ENCODE measurements around the gene PRKCZ.

PRKCZ gene

GRCh38 chr1:2232916-2233438, 182.8 kb downstream of the PRKCZ start:
- DNase-seq = no peak

GRCh38 chr1:2233468-2233867, 183.3 kb downstream of the PRKCZ start:
- no peak for DNase-seq

- peak; percentile 47 for DNase-seq
These were observed 184.0 kb downstream of the PRKCZ start for GRCh38 chr1:2233997-2234761.

GRCh38 chr1:2234762-2235113, 184.5 kb downstream of the PRKCZ start:
- DNase-seq = no peak

All from stimulated activated CD4-positive, alpha-beta T cell treated with anti-CD3 and anti-CD28 coated beads, Interleukin-4, amount 100 ng/mL, for 1 hour (primary cell).